ENCODE results near the gene MEIS3. TPM values are rescaled to one million over a fixed set of nuclear protein-coding genes. Genes with fewer than 3 reads are reported as not detected.

The MEIS3 gene
- total RNA-seq, 3 donors from 2014 or later (not counting 1 experiment from before 2014, with no cell fraction given), result not detected

DNA sequence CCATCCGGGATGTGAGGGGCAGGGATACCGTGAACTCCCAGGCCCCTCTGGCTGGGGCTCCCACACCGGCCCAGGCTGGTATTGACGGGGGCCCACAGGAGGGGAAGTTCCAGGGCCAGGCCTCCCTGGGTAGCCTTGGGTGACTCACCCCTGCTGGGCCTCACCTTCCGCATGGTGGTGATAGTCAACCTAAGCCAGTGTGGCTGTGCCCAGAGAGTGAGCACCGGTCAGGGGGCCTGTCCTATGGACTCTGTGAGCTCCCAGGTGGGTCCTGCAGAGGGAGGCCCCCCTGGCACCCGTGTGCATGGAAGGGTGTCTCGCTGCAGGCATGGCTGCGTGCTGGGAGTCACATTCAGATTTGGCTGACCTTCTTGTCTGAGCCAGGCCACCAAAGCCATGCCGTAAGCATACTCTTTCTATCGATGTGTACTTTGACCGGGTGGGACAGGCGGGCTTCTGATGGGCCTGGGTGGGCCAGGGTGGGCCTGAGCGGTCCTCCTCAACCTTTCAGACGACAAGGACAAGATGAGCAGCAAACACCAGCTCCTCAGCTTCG is 42.7 kb downstream of the MEIS3 start:
- DNase-seq, result no peak
- peak in 1 of 3 donors; percentile 42 for ATAC-seq
- H3K4me3 ChIP-seq (ENCODE audit: low read length), result no peak overlapping the region
- no peak overlapping the region for H3K27ac Mint-ChIP-seq
- H3K4me1 ChIP-seq (ENCODE audit: control insufficient read depth, insufficient read depth, low read length), result peaks cover 20% of the 10 kb centered on the region
- no peak overlapping the region for H3K27ac ChIP-seq (ENCODE audit: low read length)
- 96% methylated on average over 16 of the region's 16 CpGs for WGBS (ENCODE audit: insufficient coverage)
- no peaks in the 10 kb centered on the region for H3K9me3 Mint-ChIP-seq
- intact Hi-C loops (cut with micrococcal nuclease), result no loop called here
- H3K4me3 Mint-ChIP-seq, result no peak overlapping the region
- no peaks in the 10 kb centered on the region for H3K27me3 ChIP-seq (ENCODE audit: control insufficient read depth, insufficient read depth, low read length)
- no peaks in the 10 kb centered on the region for H3K9me3 ChIP-seq (ENCODE audit: control insufficient read depth, insufficient read depth, low read length)
- peaks cover 59% of the 10 kb centered on the region for H3K36me3 ChIP-seq (ENCODE audit: control insufficient read depth, insufficient read depth, low read length)
- H3K27me3 Mint-ChIP-seq (ENCODE audit: low read depth in 2 of 2), result no peaks in the 10 kb centered on the region
- no peaks in the 10 kb centered on the region for H3K36me3 Mint-ChIP-seq
- TF ChIP-seq, protein P1, sequence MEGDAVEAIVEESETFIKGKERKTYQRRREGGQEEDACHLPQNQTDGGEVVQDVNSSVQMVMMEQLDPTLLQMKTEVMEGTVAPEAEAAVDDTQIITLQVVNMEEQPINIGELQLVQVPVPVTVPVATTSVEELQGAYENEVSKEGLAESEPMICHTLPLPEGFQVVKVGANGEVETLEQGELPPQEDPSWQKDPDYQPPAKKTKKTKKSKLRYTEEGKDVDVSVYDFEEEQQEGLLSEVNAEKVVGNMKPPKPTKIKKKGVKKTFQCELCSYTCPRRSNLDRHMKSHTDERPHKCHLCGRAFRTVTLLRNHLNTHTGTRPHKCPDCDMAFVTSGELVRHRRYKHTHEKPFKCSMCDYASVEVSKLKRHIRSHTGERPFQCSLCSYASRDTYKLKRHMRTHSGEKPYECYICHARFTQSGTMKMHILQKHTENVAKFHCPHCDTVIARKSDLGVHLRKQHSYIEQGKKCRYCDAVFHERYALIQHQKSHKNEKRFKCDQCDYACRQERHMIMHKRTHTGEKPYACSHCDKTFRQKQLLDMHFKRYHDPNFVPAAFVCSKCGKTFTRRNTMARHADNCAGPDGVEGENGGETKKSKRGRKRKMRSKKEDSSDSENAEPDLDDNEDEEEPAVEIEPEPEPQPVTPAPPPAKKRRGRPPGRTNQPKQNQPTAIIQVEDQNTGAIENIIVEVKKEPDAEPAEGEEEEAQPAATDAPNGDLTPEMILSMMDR (IDR thresholded peaks at IDR 0.05), result no peak
- peaks cover 10 to 24% of the 10 kb centered on the region in 2 donors for H3K4me1 Mint-ChIP-seq

DNA sequence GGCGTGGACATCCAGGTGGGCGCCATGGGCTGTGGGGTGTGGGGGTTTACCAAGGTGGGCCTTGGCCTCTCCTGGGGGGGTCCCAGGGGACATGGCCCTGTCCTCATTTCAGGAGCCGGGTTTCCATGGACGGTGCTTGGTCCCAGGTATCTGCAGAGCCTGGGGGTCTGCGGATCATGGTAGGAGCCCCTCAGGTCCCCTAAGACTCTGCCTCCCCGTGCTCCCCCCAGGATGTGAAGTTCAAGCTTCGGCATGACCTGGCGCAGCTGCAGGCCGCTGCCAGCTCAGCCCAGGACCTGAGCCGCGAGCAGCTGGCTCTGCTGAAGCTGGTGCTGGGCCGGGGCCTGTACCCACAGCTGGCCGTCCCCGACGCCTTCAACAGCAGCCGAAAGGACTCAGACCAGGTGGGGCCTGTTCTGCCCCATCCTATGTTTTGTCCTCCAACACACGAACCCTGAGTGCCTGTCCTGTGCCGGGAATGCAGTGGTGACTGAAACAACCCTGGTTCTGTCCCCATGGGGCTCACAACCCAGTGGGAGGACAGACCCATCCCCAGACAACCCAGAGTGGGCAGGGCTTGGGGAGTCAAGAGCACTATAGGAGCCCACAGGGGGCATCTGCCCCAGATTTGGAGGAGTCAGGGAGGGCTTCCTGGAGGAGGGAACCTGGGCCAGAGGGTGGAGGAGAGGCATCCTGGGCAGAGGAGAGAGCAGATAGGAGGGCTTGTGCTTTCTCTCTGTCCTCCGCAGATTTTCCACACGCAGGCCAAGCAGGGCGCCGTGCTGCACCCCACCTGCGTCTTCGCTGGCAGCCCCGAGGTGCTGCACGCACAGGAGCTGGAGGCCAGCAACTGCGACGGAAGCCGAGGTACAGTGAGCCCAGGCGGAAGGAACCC is 43.4 kb downstream of the MEIS3 start:
- peaks cover 64% of the 10 kb centered on the region for H3K36me3 ChIP-seq (ENCODE audit: control insufficient read depth, insufficient read depth, low read length)
- WGBS (ENCODE audit: insufficient coverage), result 97% methylated on average over 30 of the region's 30 CpGs

DNA sequence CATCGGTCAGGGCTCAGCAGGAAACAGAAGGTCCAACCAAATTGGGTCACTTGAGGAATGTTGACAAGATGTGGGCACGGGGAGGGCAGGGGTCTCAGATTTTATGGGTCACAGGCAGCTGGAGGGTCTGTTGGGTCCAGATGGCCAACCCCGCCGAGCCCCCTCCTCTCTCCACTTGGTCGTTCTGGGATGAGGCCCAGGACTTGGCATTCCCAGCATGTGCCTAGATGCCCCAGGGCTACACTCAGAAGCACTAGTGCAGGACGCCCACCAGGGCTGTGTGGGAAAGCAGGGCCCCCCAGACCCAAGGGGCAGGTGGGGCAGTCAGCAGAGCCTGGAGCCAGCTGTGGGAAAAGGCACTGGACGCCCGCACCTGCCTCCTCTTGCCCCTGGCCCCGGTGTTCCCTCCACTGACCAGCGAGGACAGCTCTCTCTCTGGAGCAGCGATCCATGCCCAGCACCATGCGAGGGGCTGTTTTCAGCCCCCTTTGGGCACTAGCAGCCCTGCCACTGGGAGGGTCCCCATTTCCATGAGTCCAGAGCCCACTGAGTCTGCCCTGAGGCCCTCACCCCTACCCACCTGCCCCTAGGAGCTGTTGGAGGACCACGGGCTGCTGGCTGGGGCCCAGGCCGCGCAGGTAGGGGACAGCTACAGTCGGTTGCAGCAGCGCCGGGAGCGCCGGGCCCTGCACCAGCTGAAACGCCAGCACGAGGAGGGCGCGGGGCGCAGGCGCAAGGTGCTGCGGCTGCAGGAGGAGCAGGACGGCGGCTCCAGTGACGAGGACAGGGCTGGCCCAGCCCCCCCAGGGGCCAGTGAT is 44.2 kb downstream of the MEIS3 start:
- intact Hi-C loops (cut with micrococcal nuclease), result no loop called here
- Histone ChIP-seq H3K27ac (ENCODE audit: low read length) (no peak overlapping the region), H3K36me3 (ENCODE audit: control insufficient read depth, insufficient read depth, low read length) (peaks cover 65% of the 10 kb centered on the region), H3K4me3 (ENCODE audit: low read length) (no peak overlapping the region), H3K27me3 (ENCODE audit: control insufficient read depth, insufficient read depth, low read length) (no peaks in the 10 kb centered on the region), H3K9me3 (ENCODE audit: control insufficient read depth, insufficient read depth, low read length) (no peaks in the 10 kb centered on the region), H3K4me1 (ENCODE audit: control insufficient read depth, insufficient read depth, low read length) (peaks cover 14% of the 10 kb centered on the region)
- no peaks in the 10 kb centered on the region for H3K27me3 Mint-ChIP-seq (ENCODE audit: low read depth in 2 of 2)
- TF ChIP-seq, protein P1 (IDR thresholded peaks at IDR 0.05), result no peak
- no peaks in the 10 kb centered on the region for H3K9me3 Mint-ChIP-seq
- H3K27ac Mint-ChIP-seq, result no peak overlapping the region
- peaks cover 0 to 8% of the 10 kb centered on the region in 2 donors for H3K4me1 Mint-ChIP-seq
- WGBS (ENCODE audit: insufficient coverage), result 97% methylated on average over 30 of the region's 30 CpGs
- no peak overlapping the region for H3K4me3 Mint-ChIP-seq
- no peaks in the 10 kb centered on the region for H3K36me3 Mint-ChIP-seq
- DNase-seq (no peak), ATAC-seq (no peak)

More for the DNA sequence above, 43.4 kb downstream of the MEIS3 start:
- Histone ChIP-seq H3K27ac (ENCODE audit: low read length) (no peak overlapping the region), H3K4me3 (ENCODE audit: low read length) (no peak overlapping the region), H3K4me1 (ENCODE audit: control insufficient read depth, insufficient read depth, low read length) (peaks cover 14% of the 10 kb centered on the region), H3K9me3 (ENCODE audit: control insufficient read depth, insufficient read depth, low read length) (no peaks in the 10 kb centered on the region), H3K27me3 (ENCODE audit: control insufficient read depth, insufficient read depth, low read length) (no peaks in the 10 kb centered on the region)
- H3K4me3 Mint-ChIP-seq, result no peak overlapping the region
- no peaks in the 10 kb centered on the region for H3K9me3 Mint-ChIP-seq
- DNase-seq (no peak), ATAC-seq (no peak)
- intact Hi-C loops (cut with micrococcal nuclease), result no loop called here
- H3K27ac Mint-ChIP-seq, result no peak overlapping the region
- peaks cover 3 to 17% of the 10 kb centered on the region in 2 donors for H3K4me1 Mint-ChIP-seq
- H3K27me3 Mint-ChIP-seq (ENCODE audit: low read depth in 2 of 2), result no peaks in the 10 kb centered on the region
- TF ChIP-seq, protein P1 (IDR thresholded peaks at IDR 0.05), result no peak
- no peaks in the 10 kb centered on the region for H3K36me3 Mint-ChIP-seq
